GM23338 (cell line): ENCODE results near the gene LMO7. TPM values are rescaled to one million over a fixed set of nuclear protein-coding genes. Genes with fewer than 3 reads are reported as not detected.

Experiments
- ATAC-seq: fragments of 200-7000 bp; cut with Tn5 transposase; 3 replicates; pipeline ENCODE4 v1.9.1; 2020
- DNase-seq: peaks from one replicate; pipeline ENCODE4 v3.0.0-alpha.2; 2015; ENCODE audit warnings: low spot score
- H2AFZ ChIP-seq: fragments of 200-600 bp; sonication (generic); 2 replicates; pipeline ENCODE4 v1.8.0; 2016; ENCODE audit warnings: antibody characterized with exemption, mild to moderate bottlenecking, moderate library complexity
- H3F3A ChIP-seq: fragments of 200-600 bp; sonication (generic); replicated peaks from 2 replicates; pipeline ENCODE4 v1.8.0; 2017; ENCODE audit warnings: antibody characterized with exemption, mixed run types, low read depth
- H3K27ac ChIP-seq: fragments of 200-600 bp; sonication (generic); 2 replicates; pipeline ENCODE4 v1.6.1; 2016; ENCODE audit warnings: low read depth
- H3K27me3 ChIP-seq: fragments of 200-600 bp; sonication (generic); 2 replicates; pipeline ENCODE4 v1.8.0; 2016; ENCODE audit warnings: mild to moderate bottlenecking, mixed run types, moderate library complexity; ENCODE audit not compliant: insufficient read depth
- H3K36me3 ChIP-seq: fragments of 200-600 bp; sonication (generic); 2 replicates; pipeline ENCODE4 v1.8.0; 2016; ENCODE audit warnings: mild to moderate bottlenecking; ENCODE audit not compliant: insufficient read depth
- H3K4me1 ChIP-seq: fragments of 200-600 bp; sonication (generic); 2 replicates; pipeline ENCODE4 v1.8.0; 2016; ENCODE audit warnings: mild to moderate bottlenecking, moderate library complexity; ENCODE audit not compliant: insufficient read depth
- H3K4me2 ChIP-seq: fragments of 200-600 bp; sonication (generic); 2 replicates; pipeline ENCODE4 v1.7.1; 2017; ENCODE audit warnings: mixed run types
- H3K4me3 ChIP-seq: fragments of 200-600 bp; sonication (generic); 2 replicates; pipeline ENCODE4 v1.6.1; 2016; ENCODE audit warnings: mixed run types
- H3K79me2 ChIP-seq: fragments of 200-600 bp; sonication (generic); replicated peaks from 2 replicates; pipeline ENCODE4 v1.8.0; 2017; ENCODE audit warnings: mild to moderate bottlenecking; ENCODE audit not compliant: insufficient read depth
- H3K9me2 ChIP-seq: fragments of 200-600 bp; sonication (generic); 2 replicates; pipeline ENCODE4 v1.8.0; 2017; ENCODE audit not compliant: insufficient read depth
- H4K20me1 ChIP-seq: fragments of 200-600 bp; sonication (generic); replicated peaks from 2 replicates; pipeline ENCODE4 v1.8.0; 2017; ENCODE audit warnings: mild to moderate bottlenecking; ENCODE audit not compliant: insufficient read depth
- H3K27ac Mint-ChIP-seq: 2 replicates; pipeline ENCODE4 v1.8.0; 2020; ENCODE audit warnings: inconsistent platforms, mild to moderate bottlenecking, moderate library complexity, mixed read lengths
- H3K27me3 Mint-ChIP-seq: 3 replicates; pipeline ENCODE4 v1.8.0; 2022; ENCODE audit warnings: low read depth, mild to moderate bottlenecking, moderate library complexity, mixed read lengths, inconsistent platforms; ENCODE audit not compliant: insufficient read depth, poor library complexity
- H3K36me3 Mint-ChIP-seq: 3 replicates; pipeline ENCODE4 v1.8.0; 2021; ENCODE audit warnings: low read depth, mild to moderate bottlenecking, inconsistent platforms, moderate library complexity, mixed read lengths
- H3K4me1 Mint-ChIP-seq: 3 replicates; pipeline ENCODE4 v1.8.0; 2020; ENCODE audit warnings: mild to moderate bottlenecking, inconsistent platforms, mixed read lengths
- H3K4me3 Mint-ChIP-seq: 3 replicates; pipeline ENCODE4 v1.8.0; 2021; ENCODE audit warnings: moderate library complexity, mild to moderate bottlenecking, inconsistent platforms, mixed read lengths
- H3K9me3 Mint-ChIP-seq: 3 replicates; pipeline ENCODE4 v1.8.0; 2020; ENCODE audit warnings: moderate library complexity, mild to moderate bottlenecking, inconsistent platforms, mixed read lengths
- CREB1 ChIP-seq: fragments of 250-450 bp; sonication (Bioruptor Pico); IDR thresholded peaks from 2 replicates; pipeline ENCODE4 v1.5.0; 2020; ENCODE audit warnings: low read depth, mild to moderate bottlenecking, moderate library complexity
- EZH2 ChIP-seq: fragments of 200-600 bp; sonication (generic); IDR thresholded peaks from one replicate; pipeline ENCODE4 v1.8.0; 2017; ENCODE audit warnings: antibody characterized with exemption, mild to moderate bottlenecking, low read depth; ENCODE audit not compliant: unreplicated experiment
- EZH2phosphoT487 ChIP-seq: fragments of 200-600 bp; sonication (generic); IDR thresholded peaks from one replicate; pipeline ENCODE4 v1.8.1; 2018; ENCODE audit warnings: antibody characterized with exemption; ENCODE audit not compliant: unreplicated experiment
- JUNB ChIP-seq: IDR thresholded peaks from one replicate; pipeline ENCODE4 v1.6.1; 2016; ENCODE audit warnings: antibody characterized with exemption; ENCODE audit not compliant: unreplicated experiment
- NANOG ChIP-seq: IDR thresholded peaks from 2 replicates; pipeline ENCODE4 v1.6.1; 2016; ENCODE audit warnings: antibody characterized with exemption, borderline replicate concordance
- POLR2AphosphoS5 ChIP-seq: IDR thresholded peaks from 2 replicates; pipeline ENCODE4 v1.6.1; 2016; ENCODE audit warnings: antibody characterized with exemption, low read depth
- STAT1 ChIP-seq: IDR thresholded peaks from one replicate; pipeline ENCODE4 v1.6.1; 2016; ENCODE audit warnings: antibody characterized with exemption; ENCODE audit not compliant: unreplicated experiment
- ZNF331 ChIP-seq: fragments of 250-450 bp; sonication (Bioruptor Pico); IDR thresholded peaks from 2 replicates; pipeline ENCODE4 v1.5.0; 2020; ENCODE audit warnings: low read depth, mild to moderate bottlenecking, moderate library complexity
- polyA plus RNA-seq: library from polyadenylated mRNA; unstranded; fragments of >200 nt; fragmentation: Nextera tagmentation; extraction: Ambion mirVana; gene quantifications from 2 replicates; pipeline ENCODE4 v1.2.1, GENCODE V29; 2016
- total RNA-seq: library from RNA; depleted of rRNA; stranded (reverse); fragments of >200 nt; shearing (Covaris generic); gene quantifications from 2 replicates; pipeline ENCODE4 v1.2.3, GENCODE V29; 2014
- TF ChIP-seq, protein P1 (sequence below): IDR thresholded peaks from 2 replicates; pipeline ENCODE4 v1.6.1; 2016; ENCODE audit warnings: antibody characterized with exemption
- TF ChIP-seq, protein P2 (sequence below): fragments of 250-450 bp; sonication (Bioruptor Pico); IDR thresholded peaks from 2 replicates; pipeline ENCODE4 v1.5.0; 2020; ENCODE audit warnings: mild to moderate bottlenecking, moderate library complexity
- TF ChIP-seq, protein P3 (sequence below), 2 experiments: fragments of 200-600 bp in 1 of 2; sonication (generic) in 1 of 2; conservative IDR thresholded peaks; 2 replicates each; pipeline versions ENCODE4 v1.5.1 to v1.6.1; 2016 to 2017; ENCODE audit warnings: antibody characterized with exemption in 2 of 2, low read depth in 2 of 2, mild to moderate bottlenecking in 2 of 2, moderate library complexity in 1 of 2

The LMO7 gene
- total and polyA plus RNA-seq, 2 experiments from 2014 or later: 22.3 to 26.9 TPM

DNA sequence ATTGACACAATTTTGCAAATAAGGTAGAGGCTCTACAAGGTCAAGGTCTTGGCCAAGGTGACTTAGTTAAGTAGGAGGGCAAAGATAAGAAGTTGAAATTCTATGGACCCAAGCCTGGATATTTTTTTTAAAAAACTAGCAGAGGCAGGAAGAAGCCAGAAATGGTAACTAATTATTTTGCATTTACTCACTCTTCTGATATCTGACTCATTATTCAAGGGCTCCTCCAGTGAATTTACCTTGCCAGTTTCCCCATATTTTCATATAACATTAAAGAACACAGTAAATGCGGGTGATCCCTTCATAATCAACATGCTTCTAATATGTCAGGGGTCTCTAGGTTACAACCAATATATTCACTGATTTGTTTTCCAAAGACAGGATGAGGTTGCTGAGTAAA is 246.1 kb downstream of the LMO7 start:
- H3F3A ChIP-seq: no peaks in the 10 kb centered on the region
- H3K4me3 ChIP-seq: no peak overlapping the region
- no peak overlapping the region for H3K27ac Mint-ChIP-seq
- H3K9me2 ChIP-seq: no peaks in the 10 kb centered on the region
- no peaks in the 10 kb centered on the region for H4K20me1 ChIP-seq
- H3K36me3 Mint-ChIP-seq: no peaks in the 10 kb centered on the region
- ATAC-seq (no peak), DNase-seq (no peak)
- no peak overlapping the region for H2AFZ ChIP-seq
- no peaks in the 10 kb centered on the region for H3K4me1 ChIP-seq
- no peaks in the 10 kb centered on the region for H3K36me3 ChIP-seq
- no peaks in the 10 kb centered on the region for H3K79me2 ChIP-seq
- H3K9me3 Mint-ChIP-seq: no peaks in the 10 kb centered on the region
- H3K4me3 Mint-ChIP-seq: no peak overlapping the region
- no peak overlapping the region for H3K27ac ChIP-seq
- TF ChIP-seq EZH2 (no peak), POLR2AphosphoS5 (no peak), CREB1 (CRISPR knock-in tag) (no peak), NANOG (no peak), ZNF331 (no peak), STAT1 (no peak), JUNB (no peak), EZH2phosphoT487 (no peak)
- TF ChIP-seq, protein P1, sequence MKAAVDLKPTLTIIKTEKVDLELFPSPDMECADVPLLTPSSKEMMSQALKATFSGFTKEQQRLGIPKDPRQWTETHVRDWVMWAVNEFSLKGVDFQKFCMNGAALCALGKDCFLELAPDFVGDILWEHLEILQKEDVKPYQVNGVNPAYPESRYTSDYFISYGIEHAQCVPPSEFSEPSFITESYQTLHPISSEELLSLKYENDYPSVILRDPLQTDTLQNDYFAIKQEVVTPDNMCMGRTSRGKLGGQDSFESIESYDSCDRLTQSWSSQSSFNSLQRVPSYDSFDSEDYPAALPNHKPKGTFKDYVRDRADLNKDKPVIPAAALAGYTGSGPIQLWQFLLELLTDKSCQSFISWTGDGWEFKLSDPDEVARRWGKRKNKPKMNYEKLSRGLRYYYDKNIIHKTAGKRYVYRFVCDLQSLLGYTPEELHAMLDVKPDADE: no peak
- TF ChIP-seq, protein P2, sequence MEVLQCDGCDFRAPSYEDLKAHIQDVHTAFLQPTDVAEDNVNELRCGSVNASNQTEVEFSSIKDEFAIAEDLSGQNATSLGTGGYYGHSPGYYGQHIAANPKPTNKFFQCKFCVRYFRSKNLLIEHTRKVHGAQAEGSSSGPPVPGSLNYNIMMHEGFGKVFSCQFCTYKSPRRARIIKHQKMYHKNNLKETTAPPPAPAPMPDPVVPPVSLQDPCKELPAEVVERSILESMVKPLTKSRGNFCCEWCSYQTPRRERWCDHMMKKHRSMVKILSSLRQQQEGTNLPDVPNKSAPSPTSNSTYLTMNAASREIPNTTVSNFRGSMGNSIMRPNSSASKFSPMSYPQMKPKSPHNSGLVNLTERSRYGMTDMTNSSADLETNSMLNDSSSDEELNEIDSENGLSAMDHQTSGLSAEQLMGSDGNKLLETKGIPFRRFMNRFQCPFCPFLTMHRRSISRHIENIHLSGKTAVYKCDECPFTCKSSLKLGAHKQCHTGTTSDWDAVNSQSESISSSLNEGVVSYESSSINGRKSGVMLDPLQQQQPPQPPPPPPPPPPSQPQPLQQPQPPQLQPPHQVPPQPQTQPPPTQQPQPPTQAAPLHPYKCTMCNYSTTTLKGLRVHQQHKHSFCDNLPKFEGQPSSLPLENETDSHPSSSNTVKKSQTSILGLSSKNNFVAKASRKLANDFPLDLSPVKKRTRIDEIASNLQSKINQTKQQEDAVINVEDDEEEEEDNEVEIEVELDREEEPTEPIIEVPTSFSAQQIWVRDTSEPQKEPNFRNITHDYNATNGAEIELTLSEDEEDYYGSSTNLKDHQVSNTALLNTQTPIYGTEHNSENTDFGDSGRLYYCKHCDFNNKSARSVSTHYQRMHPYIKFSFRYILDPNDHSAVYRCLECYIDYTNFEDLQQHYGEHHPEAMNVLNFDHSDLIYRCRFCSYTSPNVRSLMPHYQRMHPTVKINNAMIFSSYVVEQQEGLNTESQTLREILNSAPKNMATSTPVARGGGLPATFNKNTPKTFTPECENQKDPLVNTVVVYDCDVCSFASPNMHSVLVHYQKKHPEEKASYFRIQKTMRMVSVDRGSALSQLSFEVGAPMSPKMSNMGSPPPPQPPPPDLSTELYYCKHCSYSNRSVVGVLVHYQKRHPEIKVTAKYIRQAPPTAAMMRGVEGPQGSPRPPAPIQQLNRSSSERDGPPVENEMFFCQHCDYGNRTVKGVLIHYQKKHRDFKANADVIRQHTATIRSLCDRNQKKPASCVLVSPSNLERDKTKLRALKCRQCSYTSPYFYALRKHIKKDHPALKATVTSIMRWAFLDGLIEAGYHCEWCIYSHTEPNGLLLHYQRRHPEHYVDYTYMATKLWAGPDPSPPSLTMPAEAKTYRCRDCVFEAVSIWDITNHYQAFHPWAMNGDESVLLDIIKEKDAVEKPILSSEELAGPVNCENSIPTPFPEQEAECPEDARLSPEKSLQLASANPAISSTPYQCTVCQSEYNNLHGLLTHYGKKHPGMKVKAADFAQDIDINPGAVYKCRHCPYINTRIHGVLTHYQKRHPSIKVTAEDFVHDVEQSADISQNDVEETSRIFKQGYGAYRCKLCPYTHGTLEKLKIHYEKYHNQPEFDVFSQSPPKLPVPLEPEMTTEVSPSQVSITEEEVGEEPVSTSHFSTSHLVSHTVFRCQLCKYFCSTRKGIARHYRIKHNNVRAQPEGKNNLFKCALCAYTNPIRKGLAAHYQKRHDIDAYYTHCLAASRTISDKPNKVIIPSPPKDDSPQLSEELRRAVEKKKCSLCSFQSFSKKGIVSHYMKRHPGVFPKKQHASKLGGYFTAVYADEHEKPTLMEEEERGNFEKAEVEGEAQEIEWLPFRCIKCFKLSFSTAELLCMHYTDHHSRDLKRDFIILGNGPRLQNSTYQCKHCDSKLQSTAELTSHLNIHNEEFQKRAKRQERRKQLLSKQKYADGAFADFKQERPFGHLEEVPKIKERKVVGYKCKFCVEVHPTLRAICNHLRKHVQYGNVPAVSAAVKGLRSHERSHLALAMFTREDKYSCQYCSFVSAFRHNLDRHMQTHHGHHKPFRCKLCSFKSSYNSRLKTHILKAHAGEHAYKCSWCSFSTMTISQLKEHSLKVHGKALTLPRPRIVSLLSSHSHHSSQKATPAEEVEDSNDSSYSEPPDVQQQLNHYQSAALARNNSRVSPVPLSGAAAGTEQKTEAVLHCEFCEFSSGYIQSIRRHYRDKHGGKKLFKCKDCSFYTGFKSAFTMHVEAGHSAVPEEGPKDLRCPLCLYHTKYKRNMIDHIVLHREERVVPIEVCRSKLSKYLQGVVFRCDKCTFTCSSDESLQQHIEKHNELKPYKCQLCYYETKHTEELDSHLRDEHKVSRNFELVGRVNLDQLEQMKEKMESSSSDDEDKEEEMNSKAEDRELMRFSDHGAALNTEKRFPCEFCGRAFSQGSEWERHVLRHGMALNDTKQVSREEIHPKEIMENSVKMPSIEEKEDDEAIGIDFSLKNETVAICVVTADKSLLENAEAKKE (CRISPR knock-in tag): no peak
- TF ChIP-seq, protein P3, sequence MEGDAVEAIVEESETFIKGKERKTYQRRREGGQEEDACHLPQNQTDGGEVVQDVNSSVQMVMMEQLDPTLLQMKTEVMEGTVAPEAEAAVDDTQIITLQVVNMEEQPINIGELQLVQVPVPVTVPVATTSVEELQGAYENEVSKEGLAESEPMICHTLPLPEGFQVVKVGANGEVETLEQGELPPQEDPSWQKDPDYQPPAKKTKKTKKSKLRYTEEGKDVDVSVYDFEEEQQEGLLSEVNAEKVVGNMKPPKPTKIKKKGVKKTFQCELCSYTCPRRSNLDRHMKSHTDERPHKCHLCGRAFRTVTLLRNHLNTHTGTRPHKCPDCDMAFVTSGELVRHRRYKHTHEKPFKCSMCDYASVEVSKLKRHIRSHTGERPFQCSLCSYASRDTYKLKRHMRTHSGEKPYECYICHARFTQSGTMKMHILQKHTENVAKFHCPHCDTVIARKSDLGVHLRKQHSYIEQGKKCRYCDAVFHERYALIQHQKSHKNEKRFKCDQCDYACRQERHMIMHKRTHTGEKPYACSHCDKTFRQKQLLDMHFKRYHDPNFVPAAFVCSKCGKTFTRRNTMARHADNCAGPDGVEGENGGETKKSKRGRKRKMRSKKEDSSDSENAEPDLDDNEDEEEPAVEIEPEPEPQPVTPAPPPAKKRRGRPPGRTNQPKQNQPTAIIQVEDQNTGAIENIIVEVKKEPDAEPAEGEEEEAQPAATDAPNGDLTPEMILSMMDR (conservative IDR thresholded peaks at IDR 0.05; ENCODE audit: low read depth in 2 of 2): no peak
- H3K4me1 Mint-ChIP-seq: peaks cover 6% of the 10 kb centered on the region
- no peaks in the 10 kb centered on the region for H3K27me3 ChIP-seq
- no peaks in the 10 kb centered on the region for H3K27me3 Mint-ChIP-seq
- no peak overlapping the region for H3K4me2 ChIP-seq
